A549 (cell line): ENCODE results near the gene IL17RE. TPM values are rescaled to one million over a fixed set of nuclear protein-coding genes. Genes with fewer than 3 reads are reported as not detected.

Experiments used
- ATAC-seq, 2 experiments: fragments of 200-7000 bp in 1 of 2; fragments of >200 bp in 1 of 2; cut with Nextera tagmentation in 1 of 2; cut with Tn5 transposase in 1 of 2; 3 replicates each; pipeline versions ENCODE4 v1.8.0 to v1.9.1; 2018 to 2020; ENCODE audit warnings: mild to moderate bottlenecking in 1 of 2, moderate library complexity in 1 of 2
- CTCF ChIA-PET: fragments of 300-600 bp; sonication (Branson Sonifier 250); formaldehyde crosslinking; extraction: SDS; loops from one replicate; lab custom pipeline; 2021; ENCODE audit warnings: antibody characterized with exemption, inconsistent platforms; lab: Yijun Ruan, JAX
- POLR2A ChIA-PET: fragments of 350-600 bp; formaldehyde crosslinking; extraction: SDS; loops from one replicate; lab custom pipeline; 2021; ENCODE audit warnings: antibody characterized with exemption, inconsistent platforms; lab: Yijun Ruan, JAX
- DNase-seq, 2 experiments: peaks; one replicate each; pipeline versions ENCODE4 v3.0.0 to v3.0.0-alpha.2; 2011 to 2016; ENCODE audit warnings: low read depth in 1 of 2, low spot score in 1 of 2
- FAIRE-seq: peaks from 2 replicates; lab custom pipeline; 2011; peaks lifted over from hg19 to GRCh38; lab: Jason Lieb, UNC
- H3K27ac ChIP-seq, 2 experiments: fragments of >200 bp; sonication (Bioruptor Twin); formaldehyde crosslinking; 3 replicates each; pipeline ENCODE4 v1.5.1; 2016 to 2017
- H3K4me1 ChIP-seq: fragments of >200 bp; sonication (Bioruptor Twin); formaldehyde crosslinking; 3 replicates; pipeline ENCODE4 v1.6.1; 2016
- H3K4me2 ChIP-seq: fragments of >200 bp; sonication (Bioruptor Twin); formaldehyde crosslinking; 3 replicates; pipeline ENCODE4 v1.6.1; 2016
- H3K4me3 ChIP-seq: fragments of >200 bp; sonication (Bioruptor Twin); formaldehyde crosslinking; 3 replicates; pipeline ENCODE4 v1.5.1; 2016
- H3K9me3 ChIP-seq: fragments of >200 bp; sonication (Bioruptor Twin); formaldehyde crosslinking; 3 replicates; pipeline ENCODE4 v1.6.1; 2016
- ATOH8 ChIP-seq: fragments of 250-450 bp; sonication (Bioruptor Pico); IDR thresholded peaks from 2 replicates; pipeline ENCODE4 v1.5.0; 2020; ENCODE audit warnings: low read depth, mild to moderate bottlenecking, moderate library complexity
- BHLHE40 ChIP-seq: IDR thresholded peaks from 2 replicates; pipeline ENCODE4 v1.6.1; 2012; ENCODE audit warnings: low read depth, low read length, inconsistent platforms
- EP300 ChIP-seq, 2 experiments: fragments of >200 bp; sonication (Bioruptor Twin); formaldehyde crosslinking; IDR thresholded peaks; 2 replicates in 1 of 2; 3 replicates in 1 of 2; pipeline ENCODE4 v1.6.1; 2016 to 2017
- ESRRA ChIP-seq: fragments of 150-350 bp; IDR thresholded peaks from 2 replicates; pipeline ENCODE4 v1.6.1; 2014; ENCODE audit warnings: mild to moderate bottlenecking, low read length, borderline replicate concordance
- HDAC2 ChIP-seq: fragments of 200-600 bp; sonication (generic); IDR thresholded peaks from 2 replicates; pipeline ENCODE4 v1.6.1; 2016
- HOXA7 ChIP-seq: fragments of 250-450 bp; sonication (Bioruptor Pico); IDR thresholded peaks from 2 replicates; pipeline ENCODE4 v1.5.0; 2020; ENCODE audit warnings: mild to moderate bottlenecking, moderate library complexity
- HOXB13 ChIP-seq: fragments of 250-450 bp; sonication (Bioruptor Pico); IDR thresholded peaks from 2 replicates; pipeline ENCODE4 v1.5.0; 2020; ENCODE audit warnings: low read depth, mild to moderate bottlenecking, moderate library complexity
- MAZ ChIP-seq: fragments of 150-350 bp; IDR thresholded peaks from 2 replicates; pipeline ENCODE4 v1.6.1; 2014; ENCODE audit warnings: antibody characterized with exemption, low read depth, low read length, borderline replicate concordance
- PBX3 ChIP-seq: IDR thresholded peaks from 2 replicates; pipeline ENCODE4 v1.6.1; 2012
- PHF8 ChIP-seq: fragments of 200-600 bp; sonication (generic); IDR thresholded peaks from 2 replicates; pipeline ENCODE4 v1.6.1; 2016; ENCODE audit warnings: low read depth, mild to moderate bottlenecking, antibody characterized with exemption, moderate library complexity, borderline replicate concordance
- POLR2AphosphoS2 ChIP-seq: conservative IDR thresholded peaks from 2 replicates; pipeline ENCODE4 v1.6.1; 2012; ENCODE audit warnings: low read length, improper control_type of control experiment, inconsistent platforms
- RARB ChIP-seq: fragments of 250-450 bp; sonication (Bioruptor Pico); IDR thresholded peaks from 2 replicates; pipeline ENCODE4 v1.8.0; 2021; ENCODE audit warnings: mild to moderate bottlenecking, moderate library complexity
- RCOR1 ChIP-seq: fragments of 150-350 bp; IDR thresholded peaks from 2 replicates; pipeline ENCODE4 v1.6.1; 2014; ENCODE audit warnings: antibody characterized with exemption, low read length, low read depth
- REST ChIP-seq: fragments of 200-600 bp; sonication (generic); IDR thresholded peaks from 2 replicates; pipeline ENCODE4 v1.6.1; 2016; ENCODE audit warnings: antibody characterized with exemption, mild to moderate bottlenecking, moderate library complexity
- SMC3 ChIP-seq: fragments of >200 bp; sonication (Bioruptor Twin); formaldehyde crosslinking; IDR thresholded peaks from 3 replicates; pipeline ENCODE4 v1.6.1; 2018; ENCODE audit warnings: inconsistent platforms
- SREBF2 ChIP-seq: fragments of 450-650 bp; IDR thresholded peaks from 2 replicates; pipeline ENCODE4 v1.6.1; 2014; ENCODE audit warnings: mild to moderate bottlenecking, moderate library complexity
- USF2 ChIP-seq: fragments of 450-650 bp; IDR thresholded peaks from 2 replicates; pipeline ENCODE4 v1.6.1; 2014; ENCODE audit warnings: antibody characterized with exemption
- ZC3H11A ChIP-seq: fragments of 450-650 bp; IDR thresholded peaks from 2 replicates; pipeline ENCODE4 v1.6.1; 2014; ENCODE audit warnings: antibody characterized with exemption, mild to moderate bottlenecking
- ZFP36 ChIP-seq: fragments of 450-650 bp; IDR thresholded peaks from 2 replicates; pipeline ENCODE4 v1.6.1; 2014; ENCODE audit warnings: borderline replicate concordance; ENCODE audit not compliant: partially characterized antibody
- ZSCAN20 ChIP-seq: fragments of 250-450 bp; sonication (Bioruptor Pico); IDR thresholded peaks from 2 replicates; pipeline ENCODE4 v1.8.0; 2022; ENCODE audit warnings: mild to moderate bottlenecking, moderate library complexity
- WGBS: methylation state at CpG from one replicate; pipeline ENCODE4 v1.1.6; 2017; ENCODE audit errors: missing lambda C conversion rate; 5-methylcytosine and 5-hydroxymethylcytosine counted together
- polyA plus RNA-seq, 4 experiments: library from polyadenylated mRNA; depleted of rRNA in 3 of 4; stranded (reverse); fragments of >200 nt; fragmentation: RNase III in 1 of 4; extraction: RNeasy Plus Mini Kit Qiagen cat#74134 plus additional on column Dnase treatment in 1 of 4; gene quantifications; 2 replicates in 3 of 4; 3 replicates in 1 of 4; pipeline ENCODE4 v1.2.3, GENCODE V29; 2011 to 2017
- small RNA-seq, 6 experiments: library from RNA; depleted of rRNA; stranded (forward); fragments of <200 nt; gene quantifications; one replicate each; pipeline ENCODE3, GENCODE V24; 2012

The IL17RE gene
- polyA plus RNA-seq, 2 of the 4 experiments (the other 2 are of a cell fraction): 0.44 to 0.53 TPM

GRCh38 chr3:9957214-9957613 lies 54.6 kb downstream of the IL17RE start (continued):
- TF ChIP-seq USF2 (no peak), ESRRA (no peak), SMC3 (peak; percentile 31; the same call in 1 of the 3 replicates), RCOR1 (no peak), PHF8 (no peak), HOXB13 (CRISPR knock-in tag) (no peak), MAZ (no peak), ZFP36 (no peak), ZC3H11A (no peak), ZSCAN20 (CRISPR knock-in tag) (no peak), HOXA7 (CRISPR knock-in tag) (no peak), BHLHE40 (no peak), RARB (no peak)

GRCh38 chr3:9965200-9965875 lies 62.7 kb downstream of the IL17RE start:
- no peak for TF ChIP-seq POLR2AphosphoS2
- TF ChIP-seq PHF8: no peak
- no peak for TF ChIP-seq HOXA7 (CRISPR knock-in tag)
- TF ChIP-seq SREBF2: no peak
- no peak for TF ChIP-seq ZFP36
- no peak for TF ChIP-seq EP300 (IDR thresholded peaks at IDR 0.05)
- TF ChIP-seq ZSCAN20 (CRISPR knock-in tag): no peak
- TF ChIP-seq ATOH8 (CRISPR knock-in tag): no peak
- no peak for TF ChIP-seq REST
- no peak for TF ChIP-seq SMC3
- TF ChIP-seq PBX3: no peak
- no peak for TF ChIP-seq HDAC2
- H3K4me3 ChIP-seq: no peak overlapping the region
- FAIRE-seq (no peak), DNase-seq (no peak), ATAC-seq (no peak)
- no peak overlapping the region for H3K4me2 ChIP-seq
- CTCF ChIA-PET: interaction anchor here (0.6 to 2.3 kb wide), 5 partner anchors 9 to 19 kb away, joined by 3 to 11 read pairs (median 4); no protein-coding TSS in a partner anchor
- 91% methylated on average over 6 of the region's 6 CpGs for WGBS
- POLR2A ChIA-PET: no interaction called here
- H3K9me3 ChIP-seq: no peaks in the 10 kb centered on the region
- H3K4me1 ChIP-seq: peaks cover 14% of the 10 kb centered on the region
- H3K27ac ChIP-seq: no peak overlapping the region

Small RNAs within 50 kb of the gene (small RNA-seq; reads per million reads assigned to genes)
- gene RNU6-882P: 0 reads per million in 6 experiments

Other genes with a start within 250 kb of the IL17RE start
- gene CPNE9, start 199.0 kb upstream of the IL17RE start, polyA plus RNA-seq (2011; rRNA removed): 0.03 and 0.07 TPM in 2 replicates
- 0.05 to 0.07 TPM in 2 of 3 replicates, not detected in the other for gene CPNE9, start 199.0 kb upstream of the IL17RE start, polyA plus RNA-seq (2017; fragmentation: RNase III; extraction: RNeasy Plus Mini Kit Qiagen cat#74134 plus additional on column Dnase treatment)
- gene BRPF1, start 171.1 kb upstream of the IL17RE start, polyA plus RNA-seq (2011; rRNA removed): 8.6 and 10.1 TPM in 2 replicates
- 11.9 to 12.4 TPM (median 12.1 TPM) in 3 replicates for gene BRPF1, start 171.1 kb upstream of the IL17RE start, polyA plus RNA-seq (2017; fragmentation: RNase III; extraction: RNeasy Plus Mini Kit Qiagen cat#74134 plus additional on column Dnase treatment)
- gene OGG1, start 152.9 kb upstream of the IL17RE start, polyA plus RNA-seq (2011; rRNA removed): 21.2 and 21.6 TPM in 2 replicates
- 17.2 to 20.0 TPM (median 18.1 TPM) in 3 replicates for gene OGG1, start 152.9 kb upstream of the IL17RE start, polyA plus RNA-seq (2017; fragmentation: RNase III; extraction: RNeasy Plus Mini Kit Qiagen cat#74134 plus additional on column Dnase treatment)
- 13.5 and 16.0 TPM in 2 replicates for gene CAMK1, start 132.9 kb upstream of the IL17RE start, polyA plus RNA-seq (2011; rRNA removed)
- gene CAMK1, start 132.9 kb upstream of the IL17RE start, polyA plus RNA-seq (2017; fragmentation: RNase III; extraction: RNeasy Plus Mini Kit Qiagen cat#74134 plus additional on column Dnase treatment): 15.6 to 16.1 TPM (median 15.9 TPM) in 3 replicates
- gene TADA3, start 110.4 kb upstream of the IL17RE start, polyA plus RNA-seq (2011; rRNA removed): 42.6 and 49.2 TPM in 2 replicates
- 44.3 to 53.6 TPM (median 50.3 TPM) in 3 replicates for gene TADA3, start 110.4 kb upstream of the IL17RE start, polyA plus RNA-seq (2017; fragmentation: RNase III; extraction: RNeasy Plus Mini Kit Qiagen cat#74134 plus additional on column Dnase treatment)
- gene ARPC4, start 109.8 kb upstream of the IL17RE start, polyA plus RNA-seq (2011; rRNA removed): 126 and 140 TPM in 2 replicates
- gene ARPC4, start 109.8 kb upstream of the IL17RE start, polyA plus RNA-seq (2017; fragmentation: RNase III; extraction: RNeasy Plus Mini Kit Qiagen cat#74134 plus additional on column Dnase treatment): 292 to 310 TPM (median 298 TPM) in 3 replicates
- gene TTLL3, start 92.6 kb upstream of the IL17RE start, polyA plus RNA-seq (2011; rRNA removed): 13.0 and 18.1 TPM in 2 replicates
- gene TTLL3, start 92.6 kb upstream of the IL17RE start, polyA plus RNA-seq (2017; fragmentation: RNase III; extraction: RNeasy Plus Mini Kit Qiagen cat#74134 plus additional on column Dnase treatment): 9.9 to 12.8 TPM (median 10.3 TPM) in 3 replicates
- 38.9 and 47.1 TPM in 2 replicates for gene RPUSD3, start 58.8 kb upstream of the IL17RE start, polyA plus RNA-seq (2011; rRNA removed)
- 42.2 to 45.0 TPM (median 44.5 TPM) in 3 replicates for gene RPUSD3, start 58.8 kb upstream of the IL17RE start, polyA plus RNA-seq (2017; fragmentation: RNase III; extraction: RNeasy Plus Mini Kit Qiagen cat#74134 plus additional on column Dnase treatment)
- gene CIDEC, start 22.6 kb upstream of the IL17RE start, polyA plus RNA-seq (2011; rRNA removed): 6.3 and 10.4 TPM in 2 replicates
- gene CIDEC, start 22.6 kb upstream of the IL17RE start, polyA plus RNA-seq (2017; fragmentation: RNase III; extraction: RNeasy Plus Mini Kit Qiagen cat#74134 plus additional on column Dnase treatment): 2.0 to 3.3 TPM (median 2.8 TPM) in 3 replicates
- 63.2 and 79.3 TPM in 2 replicates for gene JAGN1, start 12.2 kb upstream of the IL17RE start, polyA plus RNA-seq (2011; rRNA removed)
- gene JAGN1, start 12.2 kb upstream of the IL17RE start, polyA plus RNA-seq (2017; fragmentation: RNase III; extraction: RNeasy Plus Mini Kit Qiagen cat#74134 plus additional on column Dnase treatment): 48.6 to 53.7 TPM (median 49.6 TPM) in 3 replicates
- 7.7 and 12.2 TPM in 2 replicates for gene IL17RC, start 14.2 kb downstream of the IL17RE start, polyA plus RNA-seq (2011; rRNA removed)
- 9.1 to 9.8 TPM (median 9.4 TPM) in 3 replicates for gene IL17RC, start 14.2 kb downstream of the IL17RE start, polyA plus RNA-seq (2017; fragmentation: RNase III; extraction: RNeasy Plus Mini Kit Qiagen cat#74134 plus additional on column Dnase treatment)
- gene CRELD1, start 31.0 kb downstream of the IL17RE start, polyA plus RNA-seq (2011; rRNA removed): 13.1 and 13.9 TPM in 2 replicates
- 9.8 to 13.6 TPM (median 11.1 TPM) in 3 replicates for gene CRELD1, start 31.0 kb downstream of the IL17RE start, polyA plus RNA-seq (2017; fragmentation: RNase III; extraction: RNeasy Plus Mini Kit Qiagen cat#74134 plus additional on column Dnase treatment)
- 0.50 and 0.53 TPM in 2 replicates for gene PRRT3, start 49.6 kb downstream of the IL17RE start, polyA plus RNA-seq (2011; rRNA removed)
- gene PRRT3, start 49.6 kb downstream of the IL17RE start, polyA plus RNA-seq (2017; fragmentation: RNase III; extraction: RNeasy Plus Mini Kit Qiagen cat#74134 plus additional on column Dnase treatment): 1.1 to 1.3 TPM (median 1.1 TPM) in 3 replicates
- gene EMC3, start 84.0 kb downstream of the IL17RE start, polyA plus RNA-seq (2011; rRNA removed): 133 and 170 TPM in 2 replicates
- gene EMC3, start 84.0 kb downstream of the IL17RE start, polyA plus RNA-seq (2017; fragmentation: RNase III; extraction: RNeasy Plus Mini Kit Qiagen cat#74134 plus additional on column Dnase treatment): 63.5 to 72.9 TPM (median 65.0 TPM) in 3 replicates
- 37.7 and 44.3 TPM in 2 replicates for gene FANCD2, start 123.6 kb downstream of the IL17RE start, polyA plus RNA-seq (2011; rRNA removed)
- gene FANCD2, start 123.6 kb downstream of the IL17RE start, polyA plus RNA-seq (2017; fragmentation: RNase III; extraction: RNeasy Plus Mini Kit Qiagen cat#74134 plus additional on column Dnase treatment): 25.1 to 27.9 TPM (median 26.9 TPM) in 3 replicates
- gene FANCD2OS, start 205.4 kb downstream of the IL17RE start, polyA plus RNA-seq (2011; rRNA removed): not detected in 2 replicates
- gene FANCD2OS, start 205.4 kb downstream of the IL17RE start, polyA plus RNA-seq (2017; fragmentation: RNase III; extraction: RNeasy Plus Mini Kit Qiagen cat#74134 plus additional on column Dnase treatment): not detected in 3 replicates
- 173 and 189 TPM in 2 replicates for gene BRK1, start 212.8 kb downstream of the IL17RE start, polyA plus RNA-seq (2011; rRNA removed)
- 184 to 200 TPM (median 191 TPM) in 3 replicates for gene BRK1, start 212.8 kb downstream of the IL17RE start, polyA plus RNA-seq (2017; fragmentation: RNase III; extraction: RNeasy Plus Mini Kit Qiagen cat#74134 plus additional on column Dnase treatment)
- gene VHL, start 238.9 kb downstream of the IL17RE start, polyA plus RNA-seq (2011; rRNA removed): 19.7 and 23.8 TPM in 2 replicates
- gene VHL, start 238.9 kb downstream of the IL17RE start, polyA plus RNA-seq (2017; fragmentation: RNase III; extraction: RNeasy Plus Mini Kit Qiagen cat#74134 plus additional on column Dnase treatment): 40.7 to 41.4 TPM (median 41.2 TPM) in 3 replicates